ENCODE results near the gene PCDHA6.
"Not testable (repeated sequence)": the region's sequence is repeated elsewhere in the genome, so short reads cannot be mapped to it uniquely, and the experiment has no call there.

PCDHA6 gene

DNA sequence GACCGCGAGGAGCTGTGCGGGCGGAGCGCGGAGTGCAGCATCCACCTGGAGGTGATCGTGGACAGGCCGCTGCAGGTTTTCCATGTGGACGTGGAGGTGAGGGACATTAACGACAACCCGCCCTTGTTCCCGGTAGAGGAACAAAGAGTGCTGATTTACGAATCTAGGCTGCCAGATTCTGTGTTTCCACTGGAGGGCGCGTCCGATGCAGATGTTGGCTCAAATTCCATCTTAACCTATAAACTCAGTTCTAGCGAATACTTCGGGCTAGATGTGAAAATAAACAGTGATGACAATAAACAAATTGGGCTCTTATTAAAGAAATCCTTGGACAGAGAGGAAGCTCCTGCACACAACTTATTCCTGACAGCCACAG is 590 bp downstream of the PCDHA6 start:
- DNase-seq (ENCODE audit: low read depth) = no peak
- TF ChIP-seq, protein P1, sequence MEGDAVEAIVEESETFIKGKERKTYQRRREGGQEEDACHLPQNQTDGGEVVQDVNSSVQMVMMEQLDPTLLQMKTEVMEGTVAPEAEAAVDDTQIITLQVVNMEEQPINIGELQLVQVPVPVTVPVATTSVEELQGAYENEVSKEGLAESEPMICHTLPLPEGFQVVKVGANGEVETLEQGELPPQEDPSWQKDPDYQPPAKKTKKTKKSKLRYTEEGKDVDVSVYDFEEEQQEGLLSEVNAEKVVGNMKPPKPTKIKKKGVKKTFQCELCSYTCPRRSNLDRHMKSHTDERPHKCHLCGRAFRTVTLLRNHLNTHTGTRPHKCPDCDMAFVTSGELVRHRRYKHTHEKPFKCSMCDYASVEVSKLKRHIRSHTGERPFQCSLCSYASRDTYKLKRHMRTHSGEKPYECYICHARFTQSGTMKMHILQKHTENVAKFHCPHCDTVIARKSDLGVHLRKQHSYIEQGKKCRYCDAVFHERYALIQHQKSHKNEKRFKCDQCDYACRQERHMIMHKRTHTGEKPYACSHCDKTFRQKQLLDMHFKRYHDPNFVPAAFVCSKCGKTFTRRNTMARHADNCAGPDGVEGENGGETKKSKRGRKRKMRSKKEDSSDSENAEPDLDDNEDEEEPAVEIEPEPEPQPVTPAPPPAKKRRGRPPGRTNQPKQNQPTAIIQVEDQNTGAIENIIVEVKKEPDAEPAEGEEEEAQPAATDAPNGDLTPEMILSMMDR (IDR thresholded peaks at IDR 0.05; ENCODE audit: low read depth, low read length, missing control alignments) = no peak
- H3K4me3 ChIP-seq (ENCODE audit: low read depth, low read length) = no peak overlapping the region
- in situ Hi-C loops (cut with HindIII; ENCODE audit: low sequenced_read_pairs) = no loop called here

GRCh38 chr5:140829511-140830501 is 2.0 kb downstream of the PCDHA6 start:
- DNase-seq (ENCODE audit: low read depth); in situ Hi-C loops (cut with HindIII; ENCODE audit: low sequenced_read_pairs); H3K4me3 ChIP-seq (ENCODE audit: low read depth, low read length): not testable (repeated sequence)

GRCh38 chr5:140833993-140834392 is 6.2 kb downstream of the PCDHA6 start, which contains the start of gene PCDHA7:
Gene PCDHA7, plus strand, starts transcription at chr5:140834269. Its CDS starts 115 bp downstream, at chr5:140834384.
- in situ Hi-C loops (cut with HindIII; ENCODE audit: low sequenced_read_pairs) = no loop called here
- no peak within 1 kb of the TSS for H3K4me3 ChIP-seq (ENCODE audit: low read depth, low read length)
- TF ChIP-seq, protein P1 (IDR thresholded peaks at IDR 0.05; ENCODE audit: low read depth, low read length, missing control alignments) = no peak
- DNase-seq (ENCODE audit: low read depth) = no peak

- in situ Hi-C loops (cut with HindIII; ENCODE audit: low sequenced_read_pairs); H3K4me3 ChIP-seq (ENCODE audit: low read depth, low read length); DNase-seq (ENCODE audit: low read depth): not testable (repeated sequence)
Measured at GRCh38 chr5:140834439-140835008, 6.8 kb downstream of the PCDHA6 start.

DNA sequence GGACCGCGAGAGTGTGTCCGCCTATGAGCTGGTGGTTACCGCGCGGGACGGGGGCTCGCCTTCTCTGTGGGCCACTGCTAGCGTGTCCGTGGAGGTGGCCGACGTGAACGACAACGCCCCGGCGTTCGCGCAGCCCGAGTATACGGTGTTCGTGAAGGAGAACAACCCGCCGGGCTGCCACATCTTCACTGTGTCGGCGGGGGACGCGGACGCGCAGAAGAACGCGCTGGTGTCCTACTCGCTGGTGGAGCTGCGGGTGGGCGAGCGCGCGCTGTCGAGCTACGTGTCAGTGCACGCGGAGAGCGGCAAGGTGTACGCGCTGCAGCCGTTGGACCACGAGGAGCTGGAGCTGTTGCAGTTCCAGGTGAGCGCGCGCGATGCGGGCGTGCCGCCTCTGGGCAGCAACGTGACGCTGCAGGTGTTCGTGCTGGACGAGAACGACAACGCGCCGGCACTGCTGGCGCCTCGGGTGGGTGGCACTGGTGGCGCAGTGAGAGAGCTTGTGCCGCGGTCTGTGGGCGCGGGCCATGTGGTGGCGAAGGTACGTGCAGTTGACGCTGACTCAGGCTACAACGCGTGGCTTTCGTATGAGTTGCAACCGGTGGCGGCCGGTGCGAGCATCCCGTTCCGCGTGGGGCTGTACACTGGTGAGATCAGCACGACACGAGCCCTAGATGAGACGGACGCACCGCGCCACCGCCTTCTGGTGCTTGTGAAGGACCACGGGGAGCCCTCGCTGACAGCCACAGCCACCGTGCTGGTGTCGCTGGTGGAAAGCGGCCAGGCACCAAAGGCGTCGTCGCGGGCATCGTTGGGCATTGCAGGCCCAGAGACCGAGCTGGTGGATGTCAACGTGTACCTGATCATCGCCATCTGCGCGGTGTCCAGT is 8.1 kb downstream of the PCDHA6 start:
- TF ChIP-seq, protein P1 (IDR thresholded peaks at IDR 0.05; ENCODE audit: low read depth, low read length, missing control alignments) = no peak
- DNase-seq (ENCODE audit: low read depth) = no peak
- H3K4me3 ChIP-seq (ENCODE audit: low read depth, low read length) = no peak overlapping the region
- in situ Hi-C loops (cut with HindIII; ENCODE audit: low sequenced_read_pairs) = no loop called here

- no peak within 1 kb of the TSS for H3K4me3 ChIP-seq (ENCODE audit: low read depth, low read length)
- TF ChIP-seq, protein P1 (IDR thresholded peaks at IDR 0.05; ENCODE audit: low read depth, low read length, missing control alignments) = no peak
- in situ Hi-C loops (cut with HindIII; ENCODE audit: low sequenced_read_pairs) = no loop called here
- DNase-seq (ENCODE audit: low read depth) = no peak
Measured at GRCh38 chr5:140840978-140841962, 13.5 kb downstream of the PCDHA6 start, which contains the start of gene PCDHA8. Gene PCDHA8, plus strand, starts transcription at chr5:140841187. Its CDS starts 135 bp downstream, at chr5:140841322.
